GM19351 (cell line): ENCODE measurements around the gene XYLT2.
"Not testable (repeated sequence)": the region's sequence is repeated elsewhere in the genome, so short reads cannot be mapped to it uniquely, and the experiment has no call there.

Experiments
- ATAC-seq: cut with Tn5 transposase; IDR thresholded peaks from one replicate; pipeline ENCODE4 v1.9.1; 2021; ENCODE audit warnings: mild to moderate bottlenecking, moderate library complexity; ENCODE audit not compliant: unreplicated experiment

The XYLT2 gene

GRCh38 chr17:50319306-50320004, 26.5 kb upstream of the XYLT2 start:
- no peak for ATAC-seq

- no peak for ATAC-seq
Measured at GRCh38 chr17:50322271-50322670, 23.7 kb upstream of the XYLT2 start.

GRCh38 chr17:50323060-50323459, 22.9 kb upstream of the XYLT2 start:
- ATAC-seq, result no peak

- ATAC-seq, result no peak
Measured at GRCh38 chr17:50325906-50326305, 20.0 kb upstream of the XYLT2 start.

GRCh38 chr17:50326831-50327364, 19.0 kb upstream of the XYLT2 start:
- no peak for ATAC-seq

- no peak for ATAC-seq
Measured at GRCh38 chr17:50328363-50329325, 17.3 kb upstream of the XYLT2 start.

GRCh38 chr17:50329716-50330115, 16.2 kb upstream of the XYLT2 start:
- ATAC-seq, result no peak

- no peak for ATAC-seq
Measured at GRCh38 chr17:50330151-50330775, 15.7 kb upstream of the XYLT2 start.

GRCh38 chr17:50331085-50331791, 14.7 kb upstream of the XYLT2 start:
- ATAC-seq, result no peak

GRCh38 chr17:50332196-50332595, 13.7 kb upstream of the XYLT2 start:
- no peak for ATAC-seq

- not testable (repeated sequence) for ATAC-seq
Measured at GRCh38 chr17:50333291-50334057, 12.5 kb upstream of the XYLT2 start.

GRCh38 chr17:50337956-50338355, 8.0 kb upstream of the XYLT2 start:
- ATAC-seq, result no peak

GRCh38 chr17:50338645-50339044, 7.3 kb upstream of the XYLT2 start:
- no peak for ATAC-seq

GRCh38 chr17:50339381-50339780, 6.5 kb upstream of the XYLT2 start:
- no peak for ATAC-seq

- no peak for ATAC-seq
Measured at GRCh38 chr17:50344731-50345365, 1.1 kb upstream of the XYLT2 start.

GRCh38 chr17:50346313-50347116, 589 bp downstream of the XYLT2 start:
- peak; percentile 55 for ATAC-seq

GRCh38 chr17:50347117-50347893, 1.4 kb downstream of the XYLT2 start:
- ATAC-seq, result no peak

GRCh38 chr17:50347894-50348291, 2.0 kb downstream of the XYLT2 start:
- ATAC-seq, result no peak
